GM20431 (cell line): Measurements from ENCODE around the gene SLC38A5.

Experiments
- in situ Hi-C: fragments of 300-500 bp; cut with MseI, MboI; formaldehyde crosslinking; loops from one replicate; pipeline ENCODE4 v1.15.0; 2020; ENCODE audit warnings: low sequenced_read_pairs; ENCODE audit not compliant: unreplicated experiment

The SLC38A5 gene

GRCh38 chrX:48492293-48492910 lies 22.3 kb upstream of the SLC38A5 start:
- in situ Hi-C loops, result no loop called here

DNA sequence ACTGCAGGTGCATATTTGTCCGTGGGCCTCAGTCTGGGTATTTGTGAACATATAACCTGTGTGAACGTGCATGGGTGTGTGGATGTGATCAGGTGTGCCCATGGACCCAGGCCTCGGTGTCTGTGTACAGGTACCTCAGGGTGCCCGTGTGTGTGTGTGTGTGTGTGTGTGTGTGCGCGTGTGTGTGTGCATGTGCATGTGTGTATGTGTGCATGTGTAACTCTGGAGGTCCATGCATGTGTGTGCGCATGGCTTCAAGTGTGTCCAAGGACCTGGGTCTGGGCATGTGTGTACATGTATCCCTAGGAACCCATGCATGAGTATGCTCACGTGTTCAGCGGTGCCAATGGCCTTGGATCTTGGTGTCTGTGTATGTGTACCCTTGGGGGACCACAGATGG lies 21.7 kb upstream of the SLC38A5 start:
- in situ Hi-C loops, result no loop called here

DNA sequence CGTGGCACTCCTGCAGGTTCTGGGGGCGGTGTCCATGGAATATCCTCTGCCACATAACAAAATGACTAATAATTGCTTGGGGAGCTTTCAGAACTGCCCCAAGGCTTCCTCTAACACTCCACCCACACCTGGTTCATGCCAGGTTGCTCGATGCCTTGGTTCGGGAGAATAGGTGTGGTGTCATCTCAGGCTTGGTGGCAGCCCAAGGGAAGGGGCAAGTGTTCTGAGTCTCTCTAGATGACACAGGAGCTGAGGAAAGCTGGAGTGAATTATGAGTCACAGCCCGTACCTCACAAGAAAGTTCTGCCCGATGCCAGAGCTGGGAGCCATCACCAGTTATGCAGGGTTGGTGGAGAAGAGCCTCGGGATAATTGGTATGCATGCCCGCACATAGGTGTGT lies 20.6 kb upstream of the SLC38A5 start:
- in situ Hi-C loops, result no loop called here

DNA sequence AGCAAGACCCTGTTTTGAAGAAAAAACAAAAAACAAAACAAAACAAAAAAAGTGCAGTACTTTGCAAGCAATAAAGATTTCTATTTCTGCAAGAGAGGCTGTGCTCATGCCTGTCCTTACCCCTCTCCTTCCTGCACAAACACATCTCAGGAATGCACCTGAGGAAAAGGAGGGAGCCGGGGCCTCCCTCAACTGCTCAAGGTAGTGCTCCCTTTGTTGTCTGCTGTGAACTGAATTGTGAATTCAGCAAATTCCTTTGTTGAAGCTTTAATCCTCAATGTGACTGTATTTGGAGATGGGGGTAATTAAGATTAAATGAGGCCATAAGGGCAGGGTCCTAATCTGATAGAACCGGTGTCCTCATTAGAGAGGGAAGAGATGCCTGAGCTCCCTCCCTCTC lies 19.8 kb upstream of the SLC38A5 start:
- in situ Hi-C loops, result no loop called here

DNA sequence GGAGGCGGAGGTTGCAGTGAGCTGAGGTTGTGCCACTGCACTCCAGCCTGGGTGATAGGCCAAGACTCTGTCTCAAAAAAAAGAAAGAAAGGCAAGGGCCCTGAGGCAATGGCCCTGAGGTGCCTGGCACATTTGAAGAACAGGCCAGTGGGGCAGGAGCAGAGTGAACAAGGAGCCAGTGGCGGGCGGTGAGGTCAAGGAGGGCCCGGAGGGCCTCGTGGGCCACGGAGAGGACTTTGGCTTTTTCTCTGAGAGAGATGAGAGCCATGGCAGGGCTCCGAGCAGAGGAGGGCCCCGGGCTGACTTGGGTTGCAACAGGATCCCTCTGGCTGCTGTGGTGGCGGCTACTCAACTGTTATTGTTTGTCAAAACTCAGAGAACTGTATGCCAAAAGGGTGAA lies 19.2 kb upstream of the SLC38A5 start:
- in situ Hi-C loops, result no loop called here

DNA sequence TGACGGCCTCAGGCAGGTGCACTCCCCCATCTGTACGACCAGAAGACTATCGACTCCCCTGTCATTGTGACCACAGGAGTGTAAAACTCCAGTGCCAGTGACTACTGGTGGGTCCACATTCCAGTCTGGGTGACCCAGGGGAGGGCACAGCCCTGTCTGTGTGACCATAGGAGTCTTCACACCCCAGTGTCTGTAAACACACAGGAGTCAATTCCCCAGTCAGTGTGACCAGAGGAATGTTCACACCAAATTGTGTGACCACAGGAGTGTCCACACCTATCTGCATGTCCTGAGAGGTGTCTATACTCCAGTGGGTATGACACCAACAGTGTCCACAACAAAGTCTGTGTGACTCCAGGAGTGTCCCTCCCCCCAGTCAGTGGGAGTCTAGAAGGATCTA lies 18.0 kb upstream of the SLC38A5 start:
- in situ Hi-C loops, result no loop called here

- in situ Hi-C loops, result no loop called here
These were observed 17.3 kb upstream of the SLC38A5 start for GRCh38 chrX:48487362-48487798.

- in situ Hi-C loops, result no loop called here
These were observed 12.5 kb upstream of the SLC38A5 start for GRCh38 chrX:48482526-48482925.

DNA sequence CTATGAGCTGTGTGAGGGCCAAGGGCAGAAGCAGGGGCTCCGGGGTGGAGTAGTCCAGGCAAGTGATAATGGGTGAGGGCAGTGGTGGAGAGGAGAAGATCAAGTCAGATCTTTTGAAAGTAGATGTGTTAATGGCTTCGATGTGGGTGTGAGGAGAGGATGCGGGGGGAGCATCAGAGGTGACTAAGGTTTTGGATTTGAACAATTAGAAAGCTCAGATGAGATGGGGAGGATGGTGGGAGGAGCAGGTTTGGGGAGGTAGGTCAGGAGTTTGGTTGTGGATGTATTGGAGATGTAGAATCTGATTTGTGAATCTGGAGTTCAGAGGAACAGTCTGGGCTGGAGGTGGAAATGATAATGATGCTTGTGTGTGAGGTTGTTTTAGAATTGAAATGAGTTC lies 10.5 kb upstream of the SLC38A5 start:
- in situ Hi-C loops, result no loop called here

GRCh38 chrX:48480142-48480541 lies 10.1 kb upstream of the SLC38A5 start:
- in situ Hi-C loops, result no loop called here

DNA sequence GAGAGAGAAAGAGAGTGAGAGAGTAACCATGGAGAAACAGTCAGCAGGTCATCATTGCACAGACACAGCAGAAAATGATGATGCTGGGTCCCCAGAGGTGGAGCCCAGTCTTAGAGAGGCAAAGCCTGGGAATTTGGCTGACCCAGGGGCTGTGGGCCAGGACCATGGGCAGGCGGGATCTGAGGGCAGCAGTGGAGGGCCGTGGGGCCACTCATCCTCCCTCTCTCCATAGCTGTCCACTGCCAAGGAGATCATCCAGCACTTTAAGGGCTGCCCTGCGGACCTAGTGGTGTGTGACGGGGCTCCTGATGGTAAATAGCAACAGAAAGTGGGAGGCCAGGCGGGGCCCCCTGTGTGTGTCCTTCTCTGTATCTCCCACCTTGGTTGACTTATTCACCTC lies 8.7 kb upstream of the SLC38A5 start:
- in situ Hi-C loops, result no loop called here

DNA sequence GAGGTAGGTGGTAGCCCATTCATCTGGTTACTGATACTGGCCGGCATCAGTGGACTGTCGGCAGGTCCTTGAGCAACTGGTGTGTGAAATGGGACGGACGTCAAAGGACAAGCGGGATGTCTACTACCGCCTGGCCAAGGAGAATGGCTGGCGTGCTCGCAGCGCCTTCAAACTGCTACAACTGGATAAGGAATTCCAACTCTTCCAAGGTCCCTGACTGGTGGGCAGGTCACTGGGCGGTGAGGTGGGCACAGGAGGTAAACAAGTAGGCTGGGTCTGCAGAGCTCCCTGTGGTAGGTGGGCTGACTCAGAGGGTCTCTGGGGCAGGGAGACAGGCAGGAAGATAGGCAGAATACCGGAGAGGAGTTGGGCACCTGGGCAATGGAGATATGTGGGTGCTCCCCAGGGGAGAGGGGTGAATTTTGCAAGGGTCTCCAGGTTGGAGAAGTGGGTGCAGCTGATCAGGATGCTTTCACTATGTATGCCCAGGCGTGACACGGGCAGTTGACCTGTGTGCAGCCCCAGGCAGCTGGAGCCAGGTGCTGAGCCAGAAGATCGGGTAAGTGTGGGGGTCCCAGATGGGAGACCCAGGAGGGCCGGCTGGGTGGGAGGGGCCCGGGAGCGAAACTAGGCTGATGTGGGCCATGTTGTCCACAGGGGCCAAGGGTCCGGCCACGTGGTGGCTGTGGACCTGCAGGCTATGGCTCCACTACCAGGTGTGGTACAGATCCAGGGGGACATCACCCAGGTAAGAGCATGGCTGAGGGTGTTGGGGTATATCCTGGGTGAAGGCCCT lies 8.1 kb upstream of the SLC38A5 start:
- in situ Hi-C loops, result no loop called here

DNA sequence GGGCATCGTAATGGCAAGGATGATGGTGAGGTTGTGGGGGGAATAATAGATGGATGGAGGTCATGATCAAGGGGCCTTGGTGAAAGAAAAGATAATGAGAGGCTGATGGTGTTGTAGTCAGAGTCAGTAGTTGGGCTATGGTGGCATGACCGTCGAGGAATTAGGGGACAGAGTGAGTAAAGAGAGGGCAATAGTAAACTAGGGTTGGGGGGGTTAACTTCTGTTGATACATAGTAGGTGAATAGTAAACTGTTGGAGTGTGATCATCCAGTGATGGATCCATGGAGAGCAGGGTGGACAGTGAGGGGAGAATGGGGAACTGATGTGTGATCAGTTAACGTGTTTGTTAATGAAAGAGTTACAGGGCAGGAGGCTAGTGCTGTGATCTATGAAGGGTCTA lies 6.9 kb upstream of the SLC38A5 start:
- in situ Hi-C loops, result no loop called here

GRCh38 chrX:48475774-48476577 lies 5.9 kb upstream of the SLC38A5 start, which contains the start of gene FTSJ1:
Gene FTSJ1, plus strand, starts transcription at chrX:48476199. Its CDS starts 1,849 bp downstream, at chrX:48478048.
- in situ Hi-C loops, result no loop called here

- in situ Hi-C loops, result no loop called here
These were observed 5.2 kb upstream of the SLC38A5 start for GRCh38 chrX:48475296-48475695.

DNA sequence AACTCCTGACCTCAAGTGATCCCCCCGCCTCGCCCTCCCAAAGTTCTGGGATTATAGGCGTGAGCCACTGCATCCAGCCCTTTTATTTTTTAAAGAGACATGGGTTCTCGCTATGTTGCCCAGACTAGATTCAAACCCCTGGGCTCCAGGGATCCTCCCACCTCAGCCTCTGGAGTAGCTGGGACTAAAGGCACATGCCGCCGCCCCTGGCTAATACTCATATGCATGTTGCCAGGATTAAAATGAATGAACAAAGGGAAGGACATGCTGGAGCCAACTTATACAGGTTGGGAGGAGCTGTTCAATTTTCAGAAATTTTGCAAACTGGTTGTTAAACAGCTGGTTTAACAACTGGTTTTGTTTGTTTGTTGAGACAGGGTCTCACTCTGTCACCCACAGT lies 4.5 kb upstream of the SLC38A5 start:
- in situ Hi-C loops, result no loop called here

- in situ Hi-C loops, result no loop called here
These were observed 4.1 kb upstream of the SLC38A5 start for GRCh38 chrX:48474127-48474526.

- in situ Hi-C loops, result no loop called here
These were observed 3.6 kb upstream of the SLC38A5 start for GRCh38 chrX:48473704-48473990.

DNA sequence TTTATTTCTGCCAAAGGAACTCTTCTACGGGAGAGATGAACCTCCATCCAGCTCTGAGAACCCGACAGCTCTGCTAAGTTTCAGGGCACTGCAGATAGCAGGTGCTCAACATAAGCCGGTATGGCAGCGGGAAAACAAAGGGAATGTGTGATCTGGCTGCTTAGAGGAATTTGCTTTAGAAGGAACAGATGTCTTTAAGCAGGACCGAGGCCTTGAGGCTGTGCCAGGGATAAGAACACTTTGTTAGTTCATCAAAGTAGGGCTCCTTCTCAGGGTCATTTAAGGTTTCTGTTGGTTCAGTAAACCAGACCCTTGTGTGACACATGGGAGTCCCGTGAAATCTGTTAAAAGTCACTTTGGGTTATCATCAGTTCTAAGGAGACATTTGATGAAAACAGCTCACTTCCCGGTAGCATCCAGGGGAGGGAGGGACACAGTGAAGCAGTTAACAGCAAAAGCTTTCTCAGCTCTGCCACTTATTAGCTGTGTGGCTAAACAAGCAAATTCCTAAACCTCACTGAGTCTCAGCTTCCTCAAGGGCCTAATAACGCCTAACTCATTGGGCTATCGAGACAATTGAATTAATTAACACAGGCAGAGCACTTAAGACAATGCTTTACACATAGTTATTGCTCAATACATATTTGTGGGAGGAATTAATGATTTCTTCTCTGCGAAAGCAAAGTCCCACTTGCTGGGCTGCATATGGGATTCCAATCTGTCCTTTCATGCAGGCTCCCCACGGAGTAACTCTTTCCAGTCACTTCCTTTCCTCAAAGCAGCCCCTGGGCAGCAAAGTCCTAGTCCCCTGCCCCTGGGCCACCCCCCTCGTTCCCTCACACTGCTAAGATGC lies 3.0 kb upstream of the SLC38A5 start:
- in situ Hi-C loops, result no loop called here

- in situ Hi-C loops, result no loop called here
These were observed 2.2 kb upstream of the SLC38A5 start for GRCh38 chrX:48472225-48472624.
